ENCODE results near the gene NAV2.

Gene NAV2

DNA sequence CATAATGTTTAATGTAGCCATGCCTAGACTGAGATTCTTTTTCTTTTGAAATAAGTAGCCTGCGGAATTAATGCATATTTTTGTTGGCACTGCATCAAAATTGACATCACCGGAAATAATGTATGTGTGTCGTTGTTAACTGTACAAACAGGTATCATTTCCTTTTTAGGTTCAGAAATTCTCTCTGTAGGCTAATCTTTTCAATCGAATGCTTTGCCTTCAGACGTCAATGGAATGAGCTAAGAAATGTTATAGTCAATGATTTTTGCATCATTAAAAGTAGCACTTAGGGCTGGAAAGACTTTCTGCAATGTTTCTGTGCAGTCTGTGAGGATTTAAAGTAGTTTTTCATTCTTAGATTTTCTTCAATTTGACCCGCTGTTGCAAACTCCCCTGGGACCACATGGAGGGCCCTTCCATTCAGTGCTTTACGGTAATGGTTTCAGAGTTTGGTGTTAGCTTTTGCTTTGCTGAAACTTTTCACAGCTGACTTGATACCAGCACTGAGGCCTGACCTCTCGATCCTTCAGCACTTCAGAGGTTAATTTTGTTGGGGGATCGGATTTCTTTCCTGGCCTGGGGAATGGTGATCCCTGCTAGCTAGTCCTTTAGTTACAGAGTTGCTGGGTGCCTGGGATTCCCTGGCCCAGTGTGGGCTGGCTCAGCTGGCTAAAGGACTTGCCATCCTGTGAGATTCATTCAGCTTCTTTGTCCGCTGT is 309.9 kb downstream of the NAV2 start:
- DNase-seq (ENCODE audit: low read depth in 1 of 2, low spot score in 1 of 2), result no peak
- in situ Hi-C loops (cut with HindIII; ENCODE audit: low pct_unique_long_range_greater_than_20kb, low sequenced_read_pairs), result no loop called here
- TF ChIP-seq JUND (IDR thresholded peaks at IDR 0.05; ENCODE audit: low read depth), result no peak

DNA sequence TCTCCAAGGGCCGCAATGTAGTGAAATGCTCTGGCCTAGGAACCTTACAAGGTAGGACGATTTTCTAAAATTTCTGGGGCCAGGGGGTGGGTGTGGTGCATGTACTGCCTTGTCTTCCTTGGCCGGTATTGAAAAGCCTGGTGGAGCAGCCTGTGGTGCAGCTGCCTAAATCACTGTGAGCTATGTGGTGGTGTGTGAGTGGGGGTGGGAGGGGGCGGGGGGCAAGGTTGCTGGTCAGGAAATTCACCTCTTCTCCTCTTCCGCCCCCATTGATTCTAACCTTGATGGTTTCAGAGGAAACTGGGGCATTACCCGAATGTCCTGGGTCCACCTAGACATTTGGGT is 310.4 kb downstream of the NAV2 start:
- TF ChIP-seq JUND (IDR thresholded peaks at IDR 0.05; ENCODE audit: low read depth), result no peak
- DNase-seq (ENCODE audit: low read depth in 1 of 2, low spot score in 1 of 2), result no peak
- in situ Hi-C loops (cut with HindIII; ENCODE audit: low pct_unique_long_range_greater_than_20kb, low sequenced_read_pairs), result no loop called here

DNA sequence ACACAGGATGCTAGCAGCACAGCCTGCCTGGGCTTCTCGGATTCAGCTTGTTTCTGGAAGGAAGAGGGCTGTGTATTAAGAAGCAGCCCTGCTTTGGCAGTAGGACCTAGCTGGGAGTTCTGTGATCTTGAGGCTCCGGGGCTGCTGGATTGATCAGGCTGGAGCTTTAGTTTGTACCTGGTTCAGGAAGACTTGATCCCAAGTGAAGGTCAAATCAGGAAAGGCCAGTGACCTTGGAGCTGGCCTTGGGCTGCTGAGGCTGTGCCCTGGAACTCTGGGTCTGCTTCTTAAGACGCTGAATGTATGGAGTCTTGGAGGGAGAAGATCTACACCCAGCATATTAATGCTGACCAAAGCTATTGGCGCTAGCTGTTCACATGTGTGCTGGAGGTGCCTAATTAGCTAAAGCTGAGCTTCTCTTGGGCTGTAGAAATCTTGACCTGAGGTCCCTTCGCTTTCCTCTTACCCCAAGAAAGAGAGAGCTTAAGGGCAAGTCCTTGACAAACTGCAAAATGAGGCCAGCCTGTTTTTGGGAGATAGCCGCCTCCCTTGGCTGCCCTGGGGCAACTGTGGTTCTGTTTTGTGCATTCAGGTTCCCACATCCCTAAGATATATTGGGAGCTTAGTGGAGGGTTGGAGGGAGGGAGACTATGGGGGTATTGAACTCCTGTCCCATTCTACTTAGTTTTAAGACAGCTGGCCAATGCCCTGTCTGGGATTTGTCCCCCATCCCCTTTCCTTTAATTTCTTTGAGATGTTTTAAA is 311.7 kb downstream of the NAV2 start:
- TF ChIP-seq JUND (IDR thresholded peaks at IDR 0.05; ENCODE audit: low read depth), result no peak
- in situ Hi-C loops (cut with HindIII; ENCODE audit: low pct_unique_long_range_greater_than_20kb, low sequenced_read_pairs), result no loop called here
- no peak for DNase-seq (ENCODE audit: low read depth in 1 of 2, low spot score in 1 of 2)

DNA sequence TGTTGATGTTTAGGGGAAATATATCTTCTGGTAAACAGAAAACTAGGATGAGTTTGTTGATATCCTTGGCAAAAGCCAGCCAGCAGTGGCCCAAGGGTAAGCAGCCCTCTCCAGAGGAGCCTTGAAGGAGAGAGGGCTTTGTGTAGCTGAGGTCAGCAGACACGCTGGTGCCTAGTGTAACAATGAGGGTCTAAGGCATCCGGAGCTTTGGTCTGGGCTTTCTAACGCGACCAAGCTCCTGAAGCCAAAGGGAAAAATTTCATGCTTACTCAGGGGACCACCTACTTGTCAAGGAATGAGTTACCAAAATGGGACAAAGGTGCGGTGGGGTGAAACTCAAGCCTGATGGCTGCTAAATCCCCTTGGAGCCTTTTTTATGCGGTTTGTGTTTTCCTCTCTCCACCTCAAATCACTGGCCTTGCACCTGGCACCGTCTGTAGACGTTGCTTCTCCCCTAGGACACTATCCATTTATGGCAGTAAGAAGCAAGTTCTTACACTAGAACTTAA is 312.7 kb downstream of the NAV2 start:
- in situ Hi-C loops (cut with HindIII; ENCODE audit: low pct_unique_long_range_greater_than_20kb, low sequenced_read_pairs), result no loop called here
- no peak for TF ChIP-seq JUND (IDR thresholded peaks at IDR 0.05; ENCODE audit: low read depth)
- no peak for DNase-seq (ENCODE audit: low read depth in 1 of 2, low spot score in 1 of 2)

DNA sequence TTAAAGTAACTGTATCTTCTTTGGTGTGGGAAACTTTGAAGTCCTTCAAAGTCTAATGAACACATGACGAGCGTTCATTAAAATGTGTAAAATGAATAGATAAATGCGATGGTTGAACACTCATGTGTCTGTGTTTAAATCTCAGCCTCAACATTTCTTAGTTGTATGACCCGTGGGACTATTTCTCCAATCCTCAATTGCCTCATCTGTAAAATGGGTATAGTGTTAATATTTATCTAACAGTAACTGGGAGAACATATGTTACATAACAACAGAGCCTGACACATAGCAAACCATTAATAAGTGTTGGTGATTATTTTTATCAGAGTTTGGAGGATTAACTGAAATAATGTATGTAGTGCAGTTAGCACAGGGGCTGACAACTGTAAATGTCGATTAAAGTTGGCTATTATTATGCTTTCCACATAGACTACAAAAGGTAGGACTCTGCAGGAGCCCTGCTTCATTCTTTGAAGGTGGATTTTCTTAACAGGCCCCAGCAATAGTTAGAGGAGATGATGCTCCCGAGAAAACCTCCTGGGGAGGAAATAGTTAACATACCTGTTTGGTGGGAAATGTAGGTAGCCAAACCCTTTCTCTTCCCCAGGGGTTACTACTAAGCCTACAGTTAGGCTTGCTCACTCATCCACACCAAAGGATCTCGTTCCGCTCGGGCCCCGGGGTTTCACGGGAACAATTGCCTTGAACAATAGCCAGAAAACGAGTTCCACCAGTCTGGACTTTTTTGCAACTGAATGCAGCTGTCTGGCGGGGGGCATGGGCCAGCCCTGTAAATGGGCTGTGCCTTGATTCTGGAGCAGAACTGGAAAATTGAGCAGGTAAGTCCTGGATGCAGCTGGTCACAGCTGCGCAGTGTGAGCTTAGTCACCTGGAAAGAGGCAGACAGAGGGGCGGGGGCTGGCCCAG is 314.3 kb downstream of the NAV2 start:
- in situ Hi-C loops (cut with HindIII; ENCODE audit: low pct_unique_long_range_greater_than_20kb, low sequenced_read_pairs), result no loop called here
- TF ChIP-seq JUND (IDR thresholded peaks at IDR 0.05; ENCODE audit: low read depth), result no peak
- DNase-seq (ENCODE audit: low read depth in 1 of 2, low spot score in 1 of 2), result peak in 1 of 2 experiments; percentile 73

DNA sequence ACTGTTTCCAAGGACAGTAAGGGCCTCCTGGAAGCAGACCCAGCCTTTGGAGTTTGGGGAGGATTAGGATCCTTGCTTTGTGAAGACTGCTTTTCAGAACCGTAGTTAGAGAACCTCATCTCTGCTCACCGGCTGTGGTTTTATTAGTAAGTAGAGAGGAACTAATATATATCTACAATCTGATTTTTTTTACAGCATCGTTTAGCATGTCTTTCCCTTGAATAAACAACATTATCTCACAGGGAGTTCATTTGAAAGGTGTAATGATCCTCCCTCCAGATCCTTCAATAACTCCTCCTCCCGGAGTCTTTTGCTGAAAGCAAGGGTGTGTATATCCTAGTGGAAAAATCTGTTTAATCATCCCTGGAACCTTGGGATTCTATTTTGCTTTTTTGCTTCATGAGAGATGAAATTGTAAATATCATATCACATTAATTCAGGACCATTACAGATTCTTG is 314.9 kb downstream of the NAV2 start:
- DNase-seq (ENCODE audit: low read depth in 1 of 2, low spot score in 1 of 2), result no peak
- in situ Hi-C loops (cut with HindIII; ENCODE audit: low pct_unique_long_range_greater_than_20kb, low sequenced_read_pairs), result no loop called here
- TF ChIP-seq JUND (IDR thresholded peaks at IDR 0.05; ENCODE audit: low read depth), result no peak

DNA sequence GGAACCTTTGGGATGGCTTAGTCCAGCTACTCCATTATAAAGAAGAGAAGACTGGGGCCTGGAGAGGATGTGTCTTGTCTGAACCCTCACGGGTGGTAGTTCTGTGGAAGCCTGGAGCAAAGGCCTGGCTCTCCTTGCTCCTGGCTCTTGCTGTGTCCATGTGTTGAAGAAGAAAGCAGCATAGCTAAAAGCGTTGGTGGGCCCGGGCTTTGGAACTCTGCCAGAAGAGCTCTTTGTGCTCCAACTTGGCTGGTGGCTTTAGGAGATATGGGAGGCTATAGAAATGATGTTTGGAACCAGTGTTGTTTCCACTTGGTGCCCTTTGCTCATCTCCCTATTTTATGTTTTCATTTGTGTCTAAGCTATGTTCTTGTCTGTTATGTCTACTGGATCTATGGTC is 316.6 kb downstream of the NAV2 start:
- TF ChIP-seq JUND (IDR thresholded peaks at IDR 0.05; ENCODE audit: low read depth), result no peak
- in situ Hi-C loops (cut with HindIII; ENCODE audit: low pct_unique_long_range_greater_than_20kb, low sequenced_read_pairs), result no loop called here
- no peak for DNase-seq (ENCODE audit: low read depth in 1 of 2, low spot score in 1 of 2)

DNA sequence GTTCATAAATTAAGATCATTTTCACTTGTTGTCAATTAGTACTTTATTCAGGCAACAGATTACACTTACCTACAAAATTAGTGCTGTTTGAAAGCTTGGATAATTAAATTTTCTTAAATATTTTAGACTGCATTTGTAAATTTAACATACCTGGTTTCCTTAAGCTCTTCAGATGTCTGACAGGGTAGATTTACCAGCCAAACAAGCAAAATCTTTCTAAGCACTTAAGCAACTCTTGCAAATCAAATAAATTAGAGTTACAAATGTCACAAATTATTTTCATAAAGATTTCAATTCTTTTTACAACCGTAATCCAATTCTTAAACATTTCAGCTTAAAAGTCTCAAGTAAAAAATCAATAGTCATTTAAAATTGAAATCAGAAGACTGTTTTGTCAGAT is 317.8 kb downstream of the NAV2 start:
- DNase-seq (ENCODE audit: low read depth in 1 of 2, low spot score in 1 of 2), result no peak
- no peak for TF ChIP-seq JUND (IDR thresholded peaks at IDR 0.05; ENCODE audit: low read depth)
- in situ Hi-C loops (cut with HindIII; ENCODE audit: low pct_unique_long_range_greater_than_20kb, low sequenced_read_pairs), result no loop called here

DNA sequence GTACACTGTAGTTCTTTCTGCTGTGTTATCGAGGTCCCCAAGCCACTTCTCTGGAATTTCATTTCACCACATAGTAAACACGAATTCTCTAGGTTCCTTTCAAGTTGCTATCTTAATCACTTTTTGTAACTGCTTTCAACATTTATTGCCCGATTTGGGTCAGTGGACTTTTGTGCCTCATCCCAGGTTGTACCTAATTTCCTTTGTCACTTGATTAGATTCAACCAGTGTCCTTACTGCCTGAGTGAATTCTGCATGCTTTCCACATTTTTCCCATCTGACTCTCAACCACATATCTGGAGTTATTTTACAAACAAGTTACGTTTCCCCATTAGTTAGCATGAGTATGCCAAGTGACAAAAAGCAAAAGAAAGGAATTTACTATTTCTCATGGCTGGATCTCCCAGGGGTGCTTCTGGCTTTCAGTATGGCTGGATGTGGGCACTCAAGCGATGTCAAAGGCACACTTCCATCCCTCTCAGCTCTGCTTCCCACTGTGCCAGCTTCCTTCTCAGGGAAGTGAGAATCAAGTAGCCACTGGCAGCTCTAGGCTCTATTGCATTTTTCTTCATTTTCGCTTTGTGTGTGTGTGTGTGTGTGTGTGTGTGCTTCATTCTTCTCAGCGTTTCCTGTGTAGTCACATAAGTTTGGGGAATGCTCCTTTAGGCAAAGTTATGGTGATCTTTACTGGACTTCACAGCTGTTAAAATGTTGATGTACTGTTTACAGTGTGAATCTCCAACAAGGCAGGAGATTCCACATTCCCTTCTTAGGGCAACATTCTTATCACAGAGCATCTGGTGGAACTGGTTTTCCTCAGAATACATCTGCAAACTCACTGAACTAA is 318.7 kb downstream of the NAV2 start:
- no peak for TF ChIP-seq JUND (IDR thresholded peaks at IDR 0.05; ENCODE audit: low read depth)
- in situ Hi-C loops (cut with HindIII; ENCODE audit: low pct_unique_long_range_greater_than_20kb, low sequenced_read_pairs), result no loop called here
- DNase-seq (ENCODE audit: low read depth in 1 of 2, low spot score in 1 of 2), result peak in 1 of 2 experiments; percentile 85

DNA sequence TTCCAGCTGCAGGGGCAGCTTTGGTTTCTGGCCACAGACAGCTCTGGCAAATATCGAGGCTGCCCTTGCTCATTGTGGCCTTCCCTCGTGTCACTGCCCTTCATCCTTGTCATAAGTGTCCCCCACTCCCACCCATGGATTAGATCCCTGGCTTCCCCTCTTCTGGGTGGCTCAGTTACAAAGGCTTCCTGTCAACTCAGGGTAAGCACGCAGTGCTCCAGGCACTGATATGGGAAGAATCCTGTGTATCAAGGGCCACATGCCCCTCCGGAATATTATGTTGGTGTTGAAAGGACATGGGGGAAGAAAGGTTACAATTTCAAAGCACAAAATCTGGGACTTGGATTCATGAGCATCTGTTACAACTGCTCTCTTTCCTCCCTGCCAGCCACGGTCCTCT is 319.5 kb downstream of the NAV2 start:
- TF ChIP-seq JUND (IDR thresholded peaks at IDR 0.05; ENCODE audit: low read depth), result no peak
- in situ Hi-C loops (cut with HindIII; ENCODE audit: low pct_unique_long_range_greater_than_20kb, low sequenced_read_pairs), result no loop called here
- DNase-seq (ENCODE audit: low read depth in 1 of 2, low spot score in 1 of 2), result no peak

DNA sequence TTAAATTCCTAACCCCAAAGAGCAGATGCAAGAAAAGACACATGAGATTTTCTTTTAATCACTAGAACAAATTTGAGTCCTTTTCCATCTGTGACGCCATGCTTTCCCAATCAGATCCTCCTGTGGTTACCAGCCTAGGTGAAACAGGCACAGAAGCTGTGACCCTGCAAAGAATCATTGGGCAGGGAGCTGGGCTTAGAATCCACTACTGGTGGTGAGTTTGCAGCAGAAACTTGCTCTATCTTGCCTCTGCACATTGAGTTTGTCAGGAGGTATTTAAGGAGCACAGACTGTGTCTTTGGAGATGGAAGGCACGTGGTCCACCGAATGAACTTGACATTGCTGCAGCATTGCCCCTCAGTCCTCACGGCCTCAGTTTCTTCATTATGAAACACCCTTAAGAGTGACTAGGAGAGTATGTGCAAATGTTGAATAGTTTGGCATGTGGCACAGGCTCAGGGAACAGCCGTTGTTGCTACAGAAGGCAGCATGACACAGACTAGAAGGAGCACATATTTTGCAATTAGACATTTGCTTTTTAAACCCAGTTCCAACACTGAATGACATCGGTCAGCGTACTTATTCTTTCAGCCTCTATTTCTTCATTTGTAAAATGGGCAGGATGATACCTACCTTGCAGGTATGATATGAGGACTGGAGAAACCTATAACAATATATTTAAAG is 320.1 kb downstream of the NAV2 start:
- no peak for DNase-seq (ENCODE audit: low read depth in 1 of 2, low spot score in 1 of 2)
- no peak for TF ChIP-seq JUND (IDR thresholded peaks at IDR 0.05; ENCODE audit: low read depth)
- in situ Hi-C loops (cut with HindIII; ENCODE audit: low pct_unique_long_range_greater_than_20kb, low sequenced_read_pairs), result no loop called here

All from T47D (cell line).